Esophagus muscularis mucosa (tissue), 4 donors: ENCODE results near the gene ZBTB7C. TPM values are rescaled to one million over a fixed set of nuclear protein-coding genes. Genes with fewer than 3 reads are reported as not detected.

Experiments
- DNase-seq: peaks from one replicate; pipeline ENCODE4 v3.0.0-alpha.2; 2017; ENCODE audit errors: extremely low spot score
- H3K27ac ChIP-seq, 4 donors: fragments of 200-600 bp; sonication (generic); replicated peaks in 1 of 4; 1 replicate in 3 of 4; 2 replicates in 1 of 4; pipeline ENCODE4 v1.5.1; 2016 to 2019; ENCODE audit warnings: mild to moderate bottlenecking in 1 of 4
- H3K27me3 ChIP-seq, 4 donors: fragments of 200-600 bp; sonication (generic); one replicate each; pipeline versions ENCODE4 v1.5.1 to v1.6.0; 2016 to 2019
- H3K36me3 ChIP-seq, 4 donors: fragments of 200-600 bp; sonication (generic); one replicate each; pipeline ENCODE4 v1.5.1; 2016 to 2019
- H3K4me1 ChIP-seq, 4 donors: fragments of 200-600 bp; sonication (generic); one replicate each; pipeline ENCODE4 v1.5.1; 2016 to 2019
- H3K4me3 ChIP-seq, 4 donors: fragments of 200-600 bp; sonication (generic); 1 replicate in 2 of 4; 2 replicates in 2 of 4; pipeline ENCODE4 v1.5.1; 2016 to 2019; ENCODE audit warnings: mild to moderate bottlenecking in 4 of 4, moderate library complexity in 1 of 4
- H3K9me3 ChIP-seq, 4 donors: fragments of 200-600 bp; sonication (generic); 1 replicate in 3 of 4; 2 replicates in 1 of 4; pipeline ENCODE4 v1.5.1; 2016 to 2019
- CTCF ChIP-seq, 3 experiments: fragments of 200-600 bp in 2 of 3; fragments of 450-650 bp in 1 of 3; sonication (generic) in 2 of 3; IDR thresholded peaks; one replicate each; pipeline ENCODE4 v1.5.1; 2017 to 2019; ENCODE audit warnings: antibody characterized with exemption in 3 of 3, mild to moderate bottlenecking in 2 of 3, moderate library complexity in 1 of 3
- EP300 ChIP-seq: sonication (generic); formaldehyde crosslinking; IDR thresholded peaks from one replicate; pipeline ENCODE4 v1.6.1; 2017; ENCODE audit warnings: antibody characterized with exemption
- POLR2A ChIP-seq: fragments of 450-650 bp; IDR thresholded peaks from one replicate; pipeline ENCODE4 v1.6.1; 2017; ENCODE audit warnings: antibody characterized with exemption, moderate library complexity, mild to moderate bottlenecking, low read depth
- POLR2AphosphoS5 ChIP-seq, 2 donors: sonication (generic); formaldehyde crosslinking; IDR thresholded peaks; one replicate each; pipeline ENCODE4 v1.6.1; 2017; ENCODE audit warnings: antibody characterized with exemption in 2 of 2
- WGBS: methylation state at CpG from one replicate; pipeline ENCODE4 v1.1.5; 2018; 5-methylcytosine and 5-hydroxymethylcytosine counted together
- intact Hi-C: fragments of 100-400 bp; cut with DNase I; formaldehyde crosslinking; loops from one replicate; pipeline ENCODE4 v1.15.1; 2023
- total RNA-seq, 4 donors: library from RNA; depleted of rRNA; stranded (reverse); fragments of >200 nt; gene quantifications; one replicate each; pipeline versions ENCODE4 v1.1.0 to v1.2.1, GENCODE V29; 2016

ZBTB7C gene
- total RNA-seq, 4 donors from 2014 or later, result 6.3 to 13.2 (median 9.1) TPM

GRCh38 chr18:48034651-48035555, 374.3 kb downstream of the ZBTB7C start:
- intact Hi-C loops, result no loop called here

GRCh38 chr18:48033790-48034650, 375.2 kb downstream of the ZBTB7C start:
- H3K9me3 ChIP-seq, result no peaks in the 10 kb centered on the region
- WGBS, result 81% methylated on average over 9 of the region's 9 CpGs
- H3K4me3 ChIP-seq, result no peak overlapping the region
- intact Hi-C loops, result no loop called here
- no peak for TF ChIP-seq POLR2AphosphoS5 (IDR thresholded peaks at IDR 0.05)
- TF ChIP-seq CTCF (IDR thresholded peaks at IDR 0.05), result no peak
- TF ChIP-seq POLR2A, result no peak
- TF ChIP-seq EP300, result no peak
- peaks cover 0 to 24% (median 13%) of the 10 kb centered on the region in 4 donors for H3K4me1 ChIP-seq
- no peak overlapping the region for H3K27ac ChIP-seq
- no peak for DNase-seq
- no peaks in the 10 kb centered on the region for H3K27me3 ChIP-seq
- no peaks in the 10 kb centered on the region for H3K36me3 ChIP-seq

More at GRCh38 chr18:48034651-48035555, 374.3 kb downstream of the ZBTB7C start:
- Histone ChIP-seq H3K27ac (no peak overlapping the region), H3K27me3 (no peaks in the 10 kb centered on the region), H3K9me3 (no peaks in the 10 kb centered on the region), H3K4me1 (peaks cover 0 to 24% (median 13%) of the 10 kb centered on the region in 4 donors), H3K4me3 (no peak overlapping the region), H3K36me3 (no peaks in the 10 kb centered on the region)
- DNase-seq, result no peak
- TF ChIP-seq POLR2A (no peak), EP300 (no peak), POLR2AphosphoS5 (IDR thresholded peaks at IDR 0.05) (no peak), CTCF (IDR thresholded peaks at IDR 0.05) (no peak)
- WGBS, result 96% methylated on average over 16 of the region's 16 CpGs

- intact Hi-C loops, result no loop called here
- Histone ChIP-seq H3K4me3 (no peak overlapping the region), H3K4me1 (peaks cover 0 to 25% (median 15%) of the 10 kb centered on the region in 4 donors), H3K27ac (no peak overlapping the region), H3K36me3 (no peaks in the 10 kb centered on the region), H3K27me3 (no peaks in the 10 kb centered on the region), H3K9me3 (no peaks in the 10 kb centered on the region)
- no peak for DNase-seq
- WGBS, result 100% methylated on average over 3 of the region's 3 CpGs
- TF ChIP-seq POLR2AphosphoS5 (IDR thresholded peaks at IDR 0.05) (no peak), EP300 (no peak), CTCF (IDR thresholded peaks at IDR 0.05) (no peak), POLR2A (no peak)
These were observed 376.1 kb downstream of the ZBTB7C start for GRCh38 chr18:48032876-48033789.

- no peaks in the 10 kb centered on the region for H3K27me3 ChIP-seq
- no peak for DNase-seq
- no peak overlapping the region for H3K4me3 ChIP-seq
- TF ChIP-seq POLR2AphosphoS5 (IDR thresholded peaks at IDR 0.05) (no peak), CTCF (IDR thresholded peaks at IDR 0.05) (no peak), POLR2A (no peak), EP300 (no peak)
- 88% methylated on average over 5 of the region's 5 CpGs for WGBS
- no peak overlapping the region for H3K27ac ChIP-seq
- H3K9me3 ChIP-seq, result no peaks in the 10 kb centered on the region
- H3K4me1 ChIP-seq, result peaks cover 7 to 32% (median 27%) of the 10 kb centered on the region in 4 donors
- intact Hi-C loops, result loop anchor here (2.0 kb wide), 1 partner anchor 415 kb away; no protein-coding TSS in a partner anchor
- no peaks in the 10 kb centered on the region for H3K36me3 ChIP-seq
These were observed 377.5 kb downstream of the ZBTB7C start for GRCh38 chr18:48031641-48032040.
